IPS-NIHi7 (cell line): ENCODE measurements around the gene TMEM240.
"Not testable (repeated sequence)": the region's sequence is repeated elsewhere in the genome, so short reads cannot be mapped to it uniquely, and the experiment has no call there.

ENCODE experiments used
- DNase-seq: peaks from one replicate; pipeline ENCODE4 v3.0.0; 2012; ENCODE audit warnings: mixed read lengths; ENCODE audit errors: extremely low spot score

The TMEM240 gene

GRCh38 chr1:1524750-1525383 lies 15.6 kb downstream of the TMEM240 start:
- not testable (repeated sequence) for DNase-seq

GRCh38 chr1:1523651-1524050 lies 16.8 kb downstream of the TMEM240 start:
- DNase-seq, result not testable (repeated sequence)

- DNase-seq, result not testable (repeated sequence)
Observed at GRCh38 chr1:1523226-1523625, 17.2 kb downstream of the TMEM240 start.

GRCh38 chr1:1522536-1522935 lies 17.9 kb downstream of the TMEM240 start:
- not testable (repeated sequence) for DNase-seq

- DNase-seq, result no peak
Observed at GRCh38 chr1:1521331-1521730, 19.1 kb downstream of the TMEM240 start.

- DNase-seq, result not testable (repeated sequence)
Observed at GRCh38 chr1:1519805-1520505, 20.5 kb downstream of the TMEM240 start.

GRCh38 chr1:1518621-1519007 lies 21.8 kb downstream of the TMEM240 start:
- not testable (repeated sequence) for DNase-seq

- no peak for DNase-seq
Observed at GRCh38 chr1:1517973-1518620, 22.3 kb downstream of the TMEM240 start.

GRCh38 chr1:1516923-1517322 lies 23.5 kb downstream of the TMEM240 start:
- not testable (repeated sequence) for DNase-seq

- DNase-seq, result not testable (repeated sequence)
Observed at GRCh38 chr1:1514376-1514775, 26.0 kb downstream of the TMEM240 start.

GRCh38 chr1:1513675-1514074 lies 26.7 kb downstream of the TMEM240 start:
- DNase-seq, result not testable (repeated sequence)

GRCh38 chr1:1512425-1512824 lies 28.0 kb downstream of the TMEM240 start:
- not testable (repeated sequence) for DNase-seq

- peak; percentile 98 for DNase-seq
Observed at GRCh38 chr1:1511533-1512285, 28.7 kb downstream of the TMEM240 start, which contains the start of gene ATAD3A. Gene ATAD3A, plus strand, starts transcription at chr1:1512162. Its CDS starts 107 bp downstream, at chr1:1512269.

- DNase-seq, result no peak
Observed at GRCh38 chr1:1510912-1511532, 29.4 kb downstream of the TMEM240 start.

- not testable (repeated sequence) for DNase-seq
Observed at GRCh38 chr1:1509465-1509850, 31.0 kb downstream of the TMEM240 start.

- not testable (repeated sequence) for DNase-seq
Observed at GRCh38 chr1:1508775-1509464, 31.5 kb downstream of the TMEM240 start.

- no peak for DNase-seq
Observed at GRCh38 chr1:1507305-1507704, 33.1 kb downstream of the TMEM240 start.

- not testable (repeated sequence) for DNase-seq
Observed at GRCh38 chr1:1505801-1506200, 34.6 kb downstream of the TMEM240 start.

- not testable (repeated sequence) for DNase-seq
Observed at GRCh38 chr1:1505366-1505798, 35.0 kb downstream of the TMEM240 start.

- DNase-seq, result not testable (repeated sequence)
Observed at GRCh38 chr1:1504777-1505365, 35.6 kb downstream of the TMEM240 start.
